H9 (cell line): Measurements from ENCODE around the gene MPP7. TPM values are rescaled to one million over a fixed set of nuclear protein-coding genes. Genes with fewer than 3 reads are reported as not detected.

Experiments used
- DNase-seq: peaks from one replicate; pipeline ENCODE4 v3.0.0-alpha.2; 2017
- H2AFZ ChIP-seq: one replicate; pipeline ENCODE4 v1.6.1; 2013; ENCODE audit warnings: mild to moderate bottlenecking, low read length, control low read depth, moderate library complexity
- H2AK5ac ChIP-seq: 2 replicates; pipeline ENCODE4 v1.6.1; 2013; ENCODE audit warnings: low read length, control low read depth, mixed read lengths; ENCODE audit not compliant: insufficient read length
- H2BK120ac ChIP-seq: one replicate; pipeline ENCODE4 v1.6.1; 2013; ENCODE audit warnings: low read depth, mild to moderate bottlenecking, low read length, control low read depth, inconsistent platforms; ENCODE audit not compliant: poor library complexity, severe bottlenecking
- H2BK12ac ChIP-seq: 2 replicates; pipeline ENCODE4 v1.6.1; 2013; ENCODE audit warnings: low read length, control low read depth, mixed read lengths, low read depth; ENCODE audit not compliant: insufficient read length
- H2BK15ac ChIP-seq: 2 replicates; pipeline ENCODE4 v1.6.1; 2013; ENCODE audit warnings: low read depth, low read length, control low read depth
- H2BK20ac ChIP-seq: one replicate; pipeline ENCODE4 v1.6.1; 2013; ENCODE audit warnings: low read depth, mild to moderate bottlenecking, low read length, control low read depth, inconsistent platforms; ENCODE audit not compliant: poor library complexity, severe bottlenecking
- H2BK5ac ChIP-seq: 2 replicates; pipeline ENCODE4 v1.6.1; 2013; ENCODE audit warnings: low read length, control low read depth, mixed read lengths; ENCODE audit not compliant: insufficient read length
- H3K14ac ChIP-seq: 2 replicates; pipeline ENCODE4 v1.6.1; 2013; ENCODE audit warnings: low read length, control low read depth; ENCODE audit not compliant: insufficient read depth
- H3K18ac ChIP-seq: 2 replicates; pipeline ENCODE4 v1.6.1; 2013; ENCODE audit warnings: low read depth, mild to moderate bottlenecking, mixed read lengths, low read length, control low read depth; ENCODE audit not compliant: insufficient read length
- H3K23ac ChIP-seq: 2 replicates; pipeline ENCODE4 v1.6.1; 2013; ENCODE audit warnings: low read length, control low read depth, mixed read lengths, low read depth; ENCODE audit not compliant: insufficient read length
- H3K23me2 ChIP-seq: 2 replicates; pipeline ENCODE4 v1.6.1; 2013; ENCODE audit warnings: low read depth, mild to moderate bottlenecking, mixed read lengths, low read length, control low read depth; ENCODE audit not compliant: insufficient read length, poor library complexity, severe bottlenecking
- H3K27ac ChIP-seq: 2 replicates; pipeline ENCODE4 v1.5.1; 2013; ENCODE audit warnings: low read length, control low read depth, mixed read lengths, low read depth; ENCODE audit not compliant: insufficient read length
- H3K27me3 ChIP-seq: 2 replicates; pipeline ENCODE4 v1.6.1; 2013; ENCODE audit warnings: low read length, control low read depth, inconsistent platforms; ENCODE audit not compliant: insufficient read depth
- H3K4ac ChIP-seq: 2 replicates; pipeline ENCODE4 v1.6.1; 2013; ENCODE audit warnings: low read depth, mild to moderate bottlenecking, control low read depth, inconsistent platforms, low read length, moderate library complexity
- H3K4me1 ChIP-seq: 2 replicates; pipeline ENCODE4 v1.6.1; 2013; ENCODE audit warnings: low read length, control low read depth, inconsistent platforms; ENCODE audit not compliant: insufficient read depth
- H3K4me2 ChIP-seq: 2 replicates; pipeline ENCODE4 v1.6.1; 2013; ENCODE audit warnings: low read length, control low read depth, mixed read lengths; ENCODE audit not compliant: insufficient read length, insufficient read depth
- H3K56ac ChIP-seq: 2 replicates; pipeline ENCODE4 v1.6.1; 2013; ENCODE audit warnings: low read depth, mild to moderate bottlenecking, mixed read lengths, low read length, control low read depth; ENCODE audit not compliant: insufficient read length
- H3K79me1 ChIP-seq: 2 replicates; pipeline ENCODE4 v1.6.1; 2013; ENCODE audit warnings: low read depth, mild to moderate bottlenecking, moderate library complexity, low read length, control low read depth, inconsistent platforms; ENCODE audit not compliant: insufficient read depth, poor library complexity, severe bottlenecking
- H3K79me2 ChIP-seq: 2 replicates; pipeline ENCODE4 v1.6.1; 2013; ENCODE audit warnings: low read length, control low read depth, inconsistent platforms; ENCODE audit not compliant: insufficient read depth
- H3K9ac ChIP-seq: 2 replicates; pipeline ENCODE4 v1.6.1; 2013; ENCODE audit warnings: low read length, control low read depth, mixed read lengths; ENCODE audit not compliant: insufficient read length; ENCODE audit errors: extremely low read depth
- H3K9me3 ChIP-seq: one replicate; pipeline ENCODE4 v1.6.1; 2013; ENCODE audit warnings: low read depth, low read length, inconsistent platforms; ENCODE audit not compliant: control insufficient read depth
- H3T11ph ChIP-seq: one replicate; pipeline ENCODE4 v1.6.1; 2013; ENCODE audit warnings: mild to moderate bottlenecking, low read length, control low read depth, inconsistent platforms
- H4K20me1 ChIP-seq: one replicate; pipeline ENCODE4 v1.6.1; 2013; ENCODE audit not compliant: control insufficient read depth, insufficient read length, insufficient read depth
- H4K5ac ChIP-seq: 2 replicates; pipeline ENCODE4 v1.6.1; 2013; ENCODE audit warnings: low read depth, mild to moderate bottlenecking, mixed read lengths, low read length, control low read depth; ENCODE audit not compliant: insufficient read length
- H4K8ac ChIP-seq: replicated peaks from 2 replicates; pipeline ENCODE4 v1.6.1; 2013; ENCODE audit warnings: low read length, control low read depth, mixed read lengths, low read depth; ENCODE audit not compliant: insufficient read length
- H4K91ac ChIP-seq: 2 replicates; pipeline ENCODE4 v1.6.1; 2013; ENCODE audit warnings: low read depth, mild to moderate bottlenecking, moderate library complexity, mixed read lengths, low read length, control low read depth; ENCODE audit not compliant: insufficient read length
- H3K27ac Mint-ChIP-seq, 3 experiments: 2 replicates in 2 of 3; 3 replicates in 1 of 3; pipeline ENCODE4 v1.8.0; 2020 to 2021; ENCODE audit warnings: mixed read lengths in 3 of 3, mild to moderate bottlenecking in 1 of 3, moderate library complexity in 1 of 3
- H3K27me3 Mint-ChIP-seq: 2 replicates; pipeline ENCODE4 v1.8.0; 2021; ENCODE audit warnings: low read depth, mild to moderate bottlenecking, moderate library complexity, mixed read lengths
- H3K36me3 Mint-ChIP-seq, 3 experiments: 2 replicates in 2 of 3; 3 replicates in 1 of 3; pipeline ENCODE4 v1.8.0; 2020 to 2021; ENCODE audit warnings: low read depth in 3 of 3, mixed read lengths in 3 of 3; ENCODE audit not compliant: insufficient read depth in 1 of 3
- H3K4me1 Mint-ChIP-seq, 2 experiments: 2 replicates each; pipeline ENCODE4 v1.8.0; 2020; ENCODE audit warnings: mixed read lengths in 2 of 2
- H3K4me3 Mint-ChIP-seq, 2 experiments: 2 replicates in 1 of 2; 3 replicates in 1 of 2; pipeline ENCODE4 v1.8.0; 2020 to 2021; ENCODE audit warnings: mild to moderate bottlenecking in 2 of 2, mixed read lengths in 2 of 2, moderate library complexity in 1 of 2
- H3K9me3 Mint-ChIP-seq, 2 experiments: 2 replicates in 1 of 2; 3 replicates in 1 of 2; pipeline ENCODE4 v1.8.0; 2020; ENCODE audit warnings: mild to moderate bottlenecking in 2 of 2, mixed read lengths in 2 of 2, moderate library complexity in 1 of 2
- WGBS: extraction: QIAGEN DNeasy Blood & Tissue Kit; methylation state at CpG from one replicate; pipeline ENCODE4 v1.1.7; 2013; ENCODE audit warnings: missing lambda C conversion rate, low lambda C conversion rate, mixed read lengths; ENCODE audit not compliant: insufficient read length; ENCODE audit errors: extremely low coverage; 5-methylcytosine and 5-hydroxymethylcytosine counted together
- total RNA-seq: library from RNA; stranded (reverse); gene quantifications from 2 replicates; pipeline ENCODE4 v1.2.1, GENCODE V29; 2021
- TF ChIP-seq, protein P1 (sequence below): fragments of 200-600 bp; sonication (generic); conservative IDR thresholded peaks from 3 replicates; pipeline ENCODE4 v1.8.0; 2021; ENCODE audit warnings: antibody characterized with exemption, mild to moderate bottlenecking

Gene MPP7
- total RNA-seq, 1 experiment from 2014 or later = 6.9 TPM

DNA sequence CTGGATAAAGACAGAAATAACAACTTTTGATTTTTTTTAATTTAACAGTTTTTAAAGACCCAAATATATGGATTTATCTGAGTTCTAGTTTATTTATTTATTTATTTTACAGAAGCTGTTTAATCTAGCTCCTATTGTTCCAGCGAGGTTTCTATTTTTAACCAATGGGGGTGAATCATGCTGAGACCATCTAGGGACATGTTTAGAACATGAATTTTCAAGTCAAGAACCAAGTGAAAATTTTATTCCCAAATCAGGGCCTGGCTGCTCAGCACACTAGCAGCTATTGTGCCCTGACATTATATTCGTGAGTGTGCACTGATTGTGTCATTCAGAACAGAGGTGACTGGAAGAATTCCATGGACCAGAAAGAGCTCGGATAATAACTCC, 24.6 kb upstream of the MPP7 start:
- no peak overlapping the region for H3K4ac ChIP-seq
- WGBS = no CpG with 5 or more reads among the region's 3 CpGs
- no peak overlapping the region for H3K56ac ChIP-seq
- peak overlapping the region; percentile 33 for H4K5ac ChIP-seq
- DNase-seq = no peak
- no peak overlapping the region for H3T11ph ChIP-seq
- no peak overlapping the region for H2BK12ac ChIP-seq
- H4K8ac ChIP-seq = no peak overlapping the region
- H4K91ac ChIP-seq = no peak overlapping the region
- no peaks in the 10 kb centered on the region for H3K27me3 Mint-ChIP-seq
- no peaks in the 10 kb centered on the region for H3K79me1 ChIP-seq
- H3K18ac ChIP-seq = no peak overlapping the region
- H3K4me1 Mint-ChIP-seq = peaks cover 12 to 14% of the 10 kb centered on the region in 2 experiments
- H3K9me3 Mint-ChIP-seq = no peaks in the 10 kb centered on the region
- no peaks in the 10 kb centered on the region for H3K27me3 ChIP-seq
- H2BK120ac ChIP-seq = no peak overlapping the region
- H3K4me2 ChIP-seq = no peak overlapping the region
- H3K4me1 ChIP-seq = peaks cover 3% of the 10 kb centered on the region; the same call in 1 of the 2 replicates
- no peaks in the 10 kb centered on the region for H3K9me3 ChIP-seq
- no peaks in the 10 kb centered on the region for H3K36me3 Mint-ChIP-seq
- no peaks in the 10 kb centered on the region for H3K79me2 ChIP-seq
- no peak overlapping the region for H2BK5ac ChIP-seq
- H3K23ac ChIP-seq = no peak overlapping the region
- no peak overlapping the region for H3K4me3 Mint-ChIP-seq
- no peak overlapping the region for H3K27ac ChIP-seq
- H2AK5ac ChIP-seq = no peak overlapping the region
- no peaks in the 10 kb centered on the region for H3K23me2 ChIP-seq
- H3K9ac ChIP-seq = no peak overlapping the region
- H4K20me1 ChIP-seq = no peaks in the 10 kb centered on the region
- H2AFZ ChIP-seq = peak overlapping the region; percentile 68
- no peak overlapping the region; a peak in 1 of 7 replicates for H3K27ac Mint-ChIP-seq
- H3K14ac ChIP-seq = no peak overlapping the region
- TF ChIP-seq, protein P1, sequence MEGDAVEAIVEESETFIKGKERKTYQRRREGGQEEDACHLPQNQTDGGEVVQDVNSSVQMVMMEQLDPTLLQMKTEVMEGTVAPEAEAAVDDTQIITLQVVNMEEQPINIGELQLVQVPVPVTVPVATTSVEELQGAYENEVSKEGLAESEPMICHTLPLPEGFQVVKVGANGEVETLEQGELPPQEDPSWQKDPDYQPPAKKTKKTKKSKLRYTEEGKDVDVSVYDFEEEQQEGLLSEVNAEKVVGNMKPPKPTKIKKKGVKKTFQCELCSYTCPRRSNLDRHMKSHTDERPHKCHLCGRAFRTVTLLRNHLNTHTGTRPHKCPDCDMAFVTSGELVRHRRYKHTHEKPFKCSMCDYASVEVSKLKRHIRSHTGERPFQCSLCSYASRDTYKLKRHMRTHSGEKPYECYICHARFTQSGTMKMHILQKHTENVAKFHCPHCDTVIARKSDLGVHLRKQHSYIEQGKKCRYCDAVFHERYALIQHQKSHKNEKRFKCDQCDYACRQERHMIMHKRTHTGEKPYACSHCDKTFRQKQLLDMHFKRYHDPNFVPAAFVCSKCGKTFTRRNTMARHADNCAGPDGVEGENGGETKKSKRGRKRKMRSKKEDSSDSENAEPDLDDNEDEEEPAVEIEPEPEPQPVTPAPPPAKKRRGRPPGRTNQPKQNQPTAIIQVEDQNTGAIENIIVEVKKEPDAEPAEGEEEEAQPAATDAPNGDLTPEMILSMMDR = no peak
- no peak overlapping the region for H2BK15ac ChIP-seq
- no peak overlapping the region for H2BK20ac ChIP-seq
